GM12891 (cell line): ENCODE measurements around the gene LRMDA.

ENCODE experiments used
- DNase-seq: peaks from one replicate; pipeline ENCODE4 v3.0.0; 2011; ENCODE audit warnings: low spot score; ENCODE audit not compliant: insufficient read length
- FAIRE-seq: peaks from 2 replicates; lab custom pipeline; 2011; peaks lifted over from hg19 to GRCh38; lab: Jason Lieb, UNC
- PAX5 ChIP-seq: IDR thresholded peaks from 2 replicates; pipeline ENCODE4 v1.6.1; 2011; ENCODE audit warnings: low read length, moderate library complexity, mild to moderate bottlenecking; ENCODE audit not compliant: insufficient read depth, severe bottlenecking
- POLR2A ChIP-seq: IDR thresholded peaks from 2 replicates; pipeline ENCODE4 v1.6.1; 2011; ENCODE audit warnings: low read depth, low read length, control low read depth
- POLR2AphosphoS5 ChIP-seq: IDR thresholded peaks from 2 replicates; pipeline ENCODE4 v1.6.1; 2011; ENCODE audit warnings: low read depth, low read length, control low read depth
- POU2F2 ChIP-seq: IDR thresholded peaks from 2 replicates; pipeline ENCODE4 v1.6.1; 2011; ENCODE audit warnings: low read depth, mild to moderate bottlenecking, control low read depth, low read length, moderate library complexity
- SPI1 ChIP-seq: IDR thresholded peaks from 2 replicates; pipeline ENCODE4 v1.6.1; 2011; ENCODE audit warnings: low read depth, low read length, control low read depth
- TAF1 ChIP-seq: IDR thresholded peaks from 2 replicates; pipeline ENCODE4 v1.6.1; 2011; ENCODE audit warnings: low read depth, low read length, control low read depth

Gene LRMDA

GRCh38 chr10:76086761-76087639, 655.6 kb downstream of the LRMDA start:
- FAIRE-seq (no peak), DNase-seq (no peak)
- TF ChIP-seq PAX5 (no peak), POU2F2 (no peak), POLR2A (no peak), POLR2AphosphoS5 (no peak), TAF1 (no peak), SPI1 (no peak)

- DNase-seq (no peak), FAIRE-seq (no peak)
- TF ChIP-seq PAX5 (no peak), POU2F2 (no peak), TAF1 (no peak), POLR2A (no peak), POLR2AphosphoS5 (no peak), SPI1 (no peak)
These were observed 656.6 kb downstream of the LRMDA start for GRCh38 chr10:76088008-76088407.

GRCh38 chr10:76088980-76089379, 657.6 kb downstream of the LRMDA start:
- no peak for TF ChIP-seq PAX5
- no peak for TF ChIP-seq POLR2AphosphoS5
- TF ChIP-seq POU2F2, result no peak
- no peak for TF ChIP-seq POLR2A
- no peak for TF ChIP-seq TAF1
- no peak for TF ChIP-seq SPI1
- no peak for DNase-seq
- FAIRE-seq, result no peak

GRCh38 chr10:76089556-76090180, 658.2 kb downstream of the LRMDA start:
- FAIRE-seq (no peak), DNase-seq (no peak)
- no peak for TF ChIP-seq POLR2A
- TF ChIP-seq PAX5, result no peak
- TF ChIP-seq TAF1, result no peak
- no peak for TF ChIP-seq POU2F2
- TF ChIP-seq POLR2AphosphoS5, result no peak
- TF ChIP-seq SPI1, result no peak

GRCh38 chr10:76091926-76092325, 660.5 kb downstream of the LRMDA start:
- no peak for TF ChIP-seq PAX5
- no peak for TF ChIP-seq POLR2AphosphoS5
- no peak for TF ChIP-seq TAF1
- TF ChIP-seq SPI1, result no peak
- TF ChIP-seq POU2F2, result no peak
- no peak for TF ChIP-seq POLR2A
- no peak for DNase-seq
- FAIRE-seq, result no peak

DNA sequence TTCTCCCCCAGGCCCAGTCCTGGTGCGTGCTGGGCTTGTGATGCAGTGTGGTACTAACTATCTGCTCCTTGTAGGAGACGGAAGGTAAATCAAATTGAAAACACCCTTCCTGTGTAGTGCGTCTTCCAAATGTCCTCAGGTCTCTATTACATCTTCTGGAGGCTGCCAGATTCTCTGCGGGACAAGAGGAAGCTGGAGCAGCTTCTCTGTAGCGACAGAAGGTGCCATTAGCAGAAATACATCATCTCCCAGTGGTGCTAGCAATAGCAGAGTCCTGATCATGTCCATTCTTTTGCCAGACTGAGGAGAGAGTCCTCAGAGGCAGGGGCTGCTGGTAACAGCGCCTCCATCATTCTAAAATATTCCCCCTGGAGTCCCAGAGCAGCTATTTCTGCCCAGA, 675.2 kb downstream of the LRMDA start:
- no peak for DNase-seq
- TF ChIP-seq POLR2A (no peak), PAX5 (no peak)
- no peak for FAIRE-seq

DNA sequence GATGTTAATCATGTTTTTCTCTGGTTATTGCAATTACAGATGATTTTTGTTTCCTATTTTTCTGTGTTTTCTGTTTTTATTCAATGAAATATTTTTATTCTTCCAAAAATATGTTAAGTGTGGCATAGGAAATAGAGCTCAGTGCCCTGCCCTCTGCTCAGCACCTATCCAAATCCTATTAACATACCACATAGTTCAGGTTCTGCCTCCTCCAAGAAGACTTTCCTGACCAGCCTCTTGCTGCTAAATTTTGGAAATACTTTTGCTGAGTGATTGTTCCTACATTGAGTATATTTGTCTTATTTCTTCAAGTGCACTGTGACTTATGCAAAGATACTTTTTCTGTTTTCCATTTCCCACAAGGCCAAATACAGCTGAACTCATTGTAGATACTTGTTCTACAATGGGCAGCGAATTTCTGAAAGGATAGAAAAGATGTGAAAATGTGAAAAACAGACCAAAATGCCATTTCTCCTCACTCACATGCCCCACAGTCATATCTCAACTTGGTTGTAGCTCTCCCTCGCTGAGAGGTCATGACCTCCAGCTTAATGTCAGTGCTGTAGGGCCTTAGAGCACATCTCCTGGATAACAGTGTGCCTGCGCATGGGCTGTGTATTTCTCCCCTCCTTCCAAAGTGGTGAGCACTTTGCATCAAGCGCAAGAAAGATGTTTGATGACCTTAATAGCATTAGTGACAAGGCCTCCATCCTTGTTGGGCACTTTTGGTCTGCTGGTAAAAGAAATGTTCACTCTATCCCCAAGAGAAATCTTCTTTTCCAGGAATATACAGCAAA, 677.3 kb downstream of the LRMDA start:
- TF ChIP-seq POLR2A, result no peak
- no peak for TF ChIP-seq POLR2AphosphoS5
- no peak for TF ChIP-seq SPI1
- TF ChIP-seq PAX5, result no peak
- no peak for TF ChIP-seq TAF1
- TF ChIP-seq POU2F2, result no peak
- DNase-seq (no peak), FAIRE-seq (no peak)

DNA sequence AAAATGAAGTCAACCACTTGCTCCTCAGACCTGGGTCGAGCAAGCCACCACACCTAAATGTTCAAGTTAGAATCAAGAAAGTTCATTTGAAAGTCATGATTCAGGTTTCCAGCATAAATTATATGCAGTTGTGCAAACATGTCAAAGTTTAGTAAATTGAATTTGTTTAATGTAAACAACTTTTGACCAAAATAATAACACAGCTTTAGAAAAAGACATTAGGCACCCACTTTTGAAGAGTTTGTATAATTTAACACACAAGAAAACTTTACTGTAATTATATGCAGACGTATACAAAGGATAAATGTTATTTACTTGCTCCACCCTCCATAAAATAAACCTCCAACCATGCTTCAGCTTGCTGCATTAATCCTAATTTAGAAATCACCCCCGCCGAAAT, 680.0 kb downstream of the LRMDA start:
- TF ChIP-seq PAX5, result no peak
- DNase-seq (no peak), FAIRE-seq (no peak)
